ENCODE measurements around the gene KRT84.
A peak's percentile ranks its signal among the peaks of the same experiment; 100 is the strongest.
"Not testable (repeated sequence)": the region's sequence is repeated elsewhere in the genome, so short reads cannot be mapped to it uniquely, and the experiment has no call there.

KRT84 gene

GRCh38 chr12:52411815-52412214 lies 26.4 kb upstream of the KRT84 start:
- no peak for DNase-seq

GRCh38 chr12:52410589-52411248 lies 25.3 kb upstream of the KRT84 start:
- DNase-seq: not testable (repeated sequence)

- no peak for DNase-seq
Observed at GRCh38 chr12:52407918-52408317, 22.5 kb upstream of the KRT84 start.

- no peak for DNase-seq
Observed at GRCh38 chr12:52405922-52406385, 20.5 kb upstream of the KRT84 start, which contains the start of gene KRT82. KRT82 (minus strand) TSS chr12:52406335; CDS start chr12:52406277, 58 bp downstream.

- no peak for DNase-seq
Observed at GRCh38 chr12:52404951-52405350, 19.5 kb upstream of the KRT84 start.

GRCh38 chr12:52403561-52403960 lies 18.1 kb upstream of the KRT84 start:
- DNase-seq: no peak

GRCh38 chr12:52402873-52403540 lies 17.6 kb upstream of the KRT84 start:
- DNase-seq: no peak

- no peak for DNase-seq
Observed at GRCh38 chr12:52402377-52402776, 16.9 kb upstream of the KRT84 start.

GRCh38 chr12:52401926-52402325 lies 16.5 kb upstream of the KRT84 start:
- no peak for DNase-seq

- no peak for DNase-seq
Observed at GRCh38 chr12:52401526-52401925, 16.1 kb upstream of the KRT84 start.

GRCh38 chr12:52400906-52401305 lies 15.5 kb upstream of the KRT84 start:
- DNase-seq: no peak

- DNase-seq: no peak
Observed at GRCh38 chr12:52399756-52400155, 14.3 kb upstream of the KRT84 start.

GRCh38 chr12:52398176-52398575 lies 12.7 kb upstream of the KRT84 start:
- DNase-seq: no peak

GRCh38 chr12:52396656-52397055 lies 11.2 kb upstream of the KRT84 start:
- DNase-seq: no peak

- no peak for DNase-seq
Observed at GRCh38 chr12:52395761-52396434, 10.4 kb upstream of the KRT84 start.

GRCh38 chr12:52394836-52395405 lies 9.5 kb upstream of the KRT84 start:
- DNase-seq: no peak

- DNase-seq: no peak
Observed at GRCh38 chr12:52392465-52393007, 7.1 kb upstream of the KRT84 start.

- DNase-seq: peak; percentile 79
Observed at GRCh38 chr12:52391618-52392002, 6.2 kb upstream of the KRT84 start.

- DNase-seq: no peak
Observed at GRCh38 chr12:52390739-52391617, 5.5 kb upstream of the KRT84 start.

- DNase-seq: no peak
Observed at GRCh38 chr12:52389313-52390207, 4.1 kb upstream of the KRT84 start.

GRCh38 chr12:52387859-52388258 lies 2.4 kb upstream of the KRT84 start:
- DNase-seq: no peak
